Fibroblast of lung (primary cell): ENCODE measurements around the gene OR7D2.

ENCODE experiments used
- EZH2 ChIP-seq: IDR thresholded peaks from 2 replicates; pipeline ENCODE4 v1.5.1; 2012; ENCODE audit warnings: low read length, control low read depth, mild to moderate bottlenecking; ENCODE audit errors: missing control alignments
- TF ChIP-seq, protein P1 (sequence below), 2 donors: IDR thresholded peaks in 1 of 2; conservative IDR thresholded peaks in 1 of 2; 1 replicate in 1 of 2; 2 replicates in 1 of 2; pipeline ENCODE4 v1.5.1; 2011 to 2012; ENCODE audit warnings: low read length in 2 of 2, control low read depth in 1 of 2, inconsistent platforms in 1 of 2, low read depth in 1 of 2, mild to moderate bottlenecking in 1 of 2

DNA sequence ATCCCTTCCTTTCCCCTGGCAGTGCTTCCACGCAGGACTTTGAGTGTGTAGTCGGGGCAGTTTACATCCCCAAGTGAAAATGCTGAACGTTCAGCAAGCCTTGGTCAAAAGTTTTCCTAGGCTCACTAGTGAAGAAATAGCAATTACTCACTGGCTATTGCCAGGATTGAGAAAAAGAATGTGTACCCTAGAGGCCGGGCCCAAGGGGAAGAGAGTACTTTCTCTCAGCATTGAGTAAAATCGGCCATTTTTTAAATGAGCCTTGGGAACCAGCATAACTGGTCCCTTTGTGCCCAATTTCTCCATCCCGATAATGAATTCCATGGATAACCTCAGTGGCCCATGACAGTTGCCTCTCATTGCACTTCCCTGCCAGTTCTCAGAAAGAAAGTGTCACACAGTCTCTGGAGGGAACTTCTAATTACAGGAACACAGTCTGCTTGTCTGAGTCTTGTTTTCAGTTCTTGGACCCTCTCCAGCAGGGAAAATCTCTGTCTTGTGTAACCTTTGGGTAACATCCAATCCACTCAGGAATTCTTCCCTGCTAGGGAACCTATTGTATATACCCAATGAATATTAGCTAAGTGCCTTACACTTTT, 7.3 kb upstream of the OR7D2 start:
- TF ChIP-seq, protein P1, sequence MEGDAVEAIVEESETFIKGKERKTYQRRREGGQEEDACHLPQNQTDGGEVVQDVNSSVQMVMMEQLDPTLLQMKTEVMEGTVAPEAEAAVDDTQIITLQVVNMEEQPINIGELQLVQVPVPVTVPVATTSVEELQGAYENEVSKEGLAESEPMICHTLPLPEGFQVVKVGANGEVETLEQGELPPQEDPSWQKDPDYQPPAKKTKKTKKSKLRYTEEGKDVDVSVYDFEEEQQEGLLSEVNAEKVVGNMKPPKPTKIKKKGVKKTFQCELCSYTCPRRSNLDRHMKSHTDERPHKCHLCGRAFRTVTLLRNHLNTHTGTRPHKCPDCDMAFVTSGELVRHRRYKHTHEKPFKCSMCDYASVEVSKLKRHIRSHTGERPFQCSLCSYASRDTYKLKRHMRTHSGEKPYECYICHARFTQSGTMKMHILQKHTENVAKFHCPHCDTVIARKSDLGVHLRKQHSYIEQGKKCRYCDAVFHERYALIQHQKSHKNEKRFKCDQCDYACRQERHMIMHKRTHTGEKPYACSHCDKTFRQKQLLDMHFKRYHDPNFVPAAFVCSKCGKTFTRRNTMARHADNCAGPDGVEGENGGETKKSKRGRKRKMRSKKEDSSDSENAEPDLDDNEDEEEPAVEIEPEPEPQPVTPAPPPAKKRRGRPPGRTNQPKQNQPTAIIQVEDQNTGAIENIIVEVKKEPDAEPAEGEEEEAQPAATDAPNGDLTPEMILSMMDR (conservative IDR thresholded peaks at IDR 0.05 in 1 of 2, IDR thresholded peaks at IDR 0.05 in 1 of 2; ENCODE audit: low read depth in 1 of 2, low read length in 2 of 2), result no peak
- no peak for TF ChIP-seq EZH2
